SU-DHL-6 (cell line): ENCODE data around the gene EML2.

Experiments
- EZH2phosphoT487 ChIP-seq: fragments of 200-600 bp; sonication (generic), shearing (Covaris generic); conservative IDR thresholded peaks from 2 replicates; pipeline ENCODE4 v1.6.1; 2018; ENCODE audit warnings: mild to moderate bottlenecking, antibody characterized with exemption, low read length, moderate library complexity, mixed read lengths
- TF ChIP-seq, protein P1 (sequence below): fragments of 200-600 bp; sonication (generic); IDR thresholded peaks from one replicate; pipeline ENCODE4 v1.5.1; 2017; ENCODE audit warnings: antibody characterized with exemption, mild to moderate bottlenecking, low read length, moderate library complexity; ENCODE audit not compliant: insufficient read depth, poor library complexity, severe bottlenecking

DNA sequence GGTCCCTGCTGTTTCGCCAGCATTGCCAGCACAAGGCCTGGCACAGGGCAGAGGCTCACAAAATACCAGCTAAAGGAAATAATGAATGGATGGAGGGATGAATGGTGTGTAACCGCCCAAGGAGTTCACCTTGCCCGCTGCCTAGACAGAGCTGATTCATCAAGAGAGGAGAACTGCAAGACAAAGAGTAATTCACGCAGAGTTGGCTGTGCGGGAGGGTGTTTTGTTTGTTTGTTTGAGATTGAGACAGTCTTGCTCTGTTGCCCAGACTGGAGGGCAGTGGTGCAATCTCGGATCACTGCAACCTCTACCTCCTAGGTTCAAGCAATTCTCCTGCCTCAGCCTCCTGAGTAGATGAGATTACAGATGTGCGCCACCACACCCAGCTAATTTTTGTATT, 57.6 kb downstream of the EML2 start:
- TF ChIP-seq, protein P1, sequence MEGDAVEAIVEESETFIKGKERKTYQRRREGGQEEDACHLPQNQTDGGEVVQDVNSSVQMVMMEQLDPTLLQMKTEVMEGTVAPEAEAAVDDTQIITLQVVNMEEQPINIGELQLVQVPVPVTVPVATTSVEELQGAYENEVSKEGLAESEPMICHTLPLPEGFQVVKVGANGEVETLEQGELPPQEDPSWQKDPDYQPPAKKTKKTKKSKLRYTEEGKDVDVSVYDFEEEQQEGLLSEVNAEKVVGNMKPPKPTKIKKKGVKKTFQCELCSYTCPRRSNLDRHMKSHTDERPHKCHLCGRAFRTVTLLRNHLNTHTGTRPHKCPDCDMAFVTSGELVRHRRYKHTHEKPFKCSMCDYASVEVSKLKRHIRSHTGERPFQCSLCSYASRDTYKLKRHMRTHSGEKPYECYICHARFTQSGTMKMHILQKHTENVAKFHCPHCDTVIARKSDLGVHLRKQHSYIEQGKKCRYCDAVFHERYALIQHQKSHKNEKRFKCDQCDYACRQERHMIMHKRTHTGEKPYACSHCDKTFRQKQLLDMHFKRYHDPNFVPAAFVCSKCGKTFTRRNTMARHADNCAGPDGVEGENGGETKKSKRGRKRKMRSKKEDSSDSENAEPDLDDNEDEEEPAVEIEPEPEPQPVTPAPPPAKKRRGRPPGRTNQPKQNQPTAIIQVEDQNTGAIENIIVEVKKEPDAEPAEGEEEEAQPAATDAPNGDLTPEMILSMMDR, result no peak
- TF ChIP-seq EZH2phosphoT487, result no peak
